HG03139 (cell line): Measurements from ENCODE around the gene TRPV5.

Experiments
- ATAC-seq: cut with Tn5 transposase; IDR thresholded peaks from one replicate; pipeline ENCODE4 v1.9.1; 2021; ENCODE audit not compliant: unreplicated experiment

The TRPV5 gene

GRCh38 chr7:142859411-142859810 lies 74.1 kb downstream of the TRPV5 start:
- ATAC-seq = no peak
